Measurements from ENCODE around the gene ZFPM1. TPM values are rescaled to one million over a fixed set of nuclear protein-coding genes. Genes with fewer than 3 reads are reported as not detected.

Gene ZFPM1
- total RNA-seq, 1 experiment from 2014 or later: 24.1 TPM

- POLR2A ChIA-PET: no interaction called here
- H3K27ac Mint-ChIP-seq (ENCODE audit: unreplicated experiment): no peak overlapping the region
- intact Hi-C loops (cut with micrococcal nuclease; ENCODE audit: unreplicated experiment): no loop called here
- H3K4me3 Mint-ChIP-seq (ENCODE audit: unreplicated experiment): no peak overlapping the region
- Histone ChIP-seq H3K4me1 (peaks cover 10% of the 10 kb centered on the region), H3K27me3 (replicated peaks; ENCODE audit: control insufficient read depth, insufficient read depth, low read length) (no peaks in the 10 kb centered on the region), H3K9me3 (no peaks in the 10 kb centered on the region), H3K36me3 (ENCODE audit: control insufficient read depth, insufficient read depth, low read length) (no peaks in the 10 kb centered on the region; the same call in 1 of the 2 replicates), H3K4me3 (ENCODE audit: low read depth, low read length) (no peak overlapping the region)
- H3K36me3 Mint-ChIP-seq (ENCODE audit: insufficient read depth, unreplicated experiment): peaks cover 5% of the 10 kb centered on the region
- CTCF ChIA-PET: no interaction called here
- H3K27me3 Mint-ChIP-seq (ENCODE audit: insufficient read depth, unreplicated experiment): no peaks in the 10 kb centered on the region
- BruUV-seq (replicated peaks): no TSS peak
- no peak for DNase-seq
- no peaks in the 10 kb centered on the region for H3K9me3 Mint-ChIP-seq (ENCODE audit: unreplicated experiment)
- no peak for TF ChIP-seq CTCF (IDR thresholded peaks at IDR 0.05; ENCODE audit: insufficient read depth in 1 of 2, low read depth in 1 of 2, low read length in 1 of 2, severe bottlenecking in 1 of 2, unreplicated experiment in 1 of 2)
- H3K4me1 Mint-ChIP-seq (ENCODE audit: low read depth, unreplicated experiment): peaks cover 12% of the 10 kb centered on the region
These were observed 19.6 kb downstream of the ZFPM1 start for GRCh38 chr16:88472637-88473205.

GRCh38 chr16:88473666-88474534, 20.8 kb downstream of the ZFPM1 start:
- BruUV-seq (replicated peaks): no TSS peak
- H3K4me1 ChIP-seq: peaks cover 6% of the 10 kb centered on the region; the same call in 1 of the 2 replicates
- Mint-ChIP-seq H3K4me1 (ENCODE audit: low read depth, unreplicated experiment) (peaks cover 18% of the 10 kb centered on the region), H3K36me3 (ENCODE audit: insufficient read depth, unreplicated experiment) (peaks cover 5% of the 10 kb centered on the region), H3K9me3 (ENCODE audit: unreplicated experiment) (no peaks in the 10 kb centered on the region), H3K4me3 (ENCODE audit: unreplicated experiment) (no peak overlapping the region), H3K27me3 (ENCODE audit: insufficient read depth, unreplicated experiment) (no peaks in the 10 kb centered on the region), H3K27ac (ENCODE audit: unreplicated experiment) (peak overlapping the region; percentile 22)
- H3K4me3 ChIP-seq (ENCODE audit: low read depth, low read length): no peak overlapping the region
- intact Hi-C loops (cut with micrococcal nuclease; ENCODE audit: unreplicated experiment): no loop called here
- no peaks in the 10 kb centered on the region for H3K27me3 ChIP-seq (replicated peaks; ENCODE audit: control insufficient read depth, insufficient read depth, low read length)
- ChIA-PET CTCF (no interaction called here), POLR2A (no interaction called here)
- no peaks in the 10 kb centered on the region for H3K9me3 ChIP-seq
- no peaks in the 10 kb centered on the region; the same call in 1 of the 2 replicates for H3K36me3 ChIP-seq (ENCODE audit: control insufficient read depth, insufficient read depth, low read length)
- DNase-seq: no peak
- TF ChIP-seq CTCF (IDR thresholded peaks at IDR 0.05; ENCODE audit: insufficient read depth in 1 of 2, low read depth in 1 of 2, low read length in 1 of 2, severe bottlenecking in 1 of 2, unreplicated experiment in 1 of 2): no peak

- Mint-ChIP-seq H3K4me1 (ENCODE audit: low read depth, unreplicated experiment) (peaks cover 20% of the 10 kb centered on the region), H3K27me3 (ENCODE audit: insufficient read depth, unreplicated experiment) (no peaks in the 10 kb centered on the region), H3K36me3 (ENCODE audit: insufficient read depth, unreplicated experiment) (peaks cover 5% of the 10 kb centered on the region), H3K4me3 (ENCODE audit: unreplicated experiment) (no peak overlapping the region), H3K27ac (ENCODE audit: unreplicated experiment) (peak overlapping the region; percentile 22), H3K9me3 (ENCODE audit: unreplicated experiment) (no peaks in the 10 kb centered on the region)
- no peak for DNase-seq
- H3K9me3 ChIP-seq: no peaks in the 10 kb centered on the region
- H3K27me3 ChIP-seq (replicated peaks; ENCODE audit: control insufficient read depth, insufficient read depth, low read length): no peaks in the 10 kb centered on the region
- intact Hi-C loops (cut with micrococcal nuclease; ENCODE audit: unreplicated experiment): no loop called here
- peaks cover 6% of the 10 kb centered on the region; the same call in 1 of the 2 replicates for H3K4me1 ChIP-seq
- no peak overlapping the region for H3K4me3 ChIP-seq (ENCODE audit: low read depth, low read length)
- H3K36me3 ChIP-seq (ENCODE audit: control insufficient read depth, insufficient read depth, low read length): no peaks in the 10 kb centered on the region; the same call in 1 of the 2 replicates
- CTCF ChIA-PET: interaction anchor here (0.6 kb wide), 1 partner anchor 86 kb away, joined by 5 read pairs; no protein-coding TSS in a partner anchor
- no TSS peak for BruUV-seq (replicated peaks)
- TF ChIP-seq CTCF (IDR thresholded peaks at IDR 0.05; ENCODE audit: insufficient read depth in 1 of 2, low read depth in 1 of 2, low read length in 1 of 2, severe bottlenecking in 1 of 2, unreplicated experiment in 1 of 2): no peak
- POLR2A ChIA-PET: no interaction called here
These were observed 22.0 kb downstream of the ZFPM1 start for GRCh38 chr16:88475037-88475436.

Data from Caco-2 (cell line).